ENCODE results near the gene ATF6.

DNA sequence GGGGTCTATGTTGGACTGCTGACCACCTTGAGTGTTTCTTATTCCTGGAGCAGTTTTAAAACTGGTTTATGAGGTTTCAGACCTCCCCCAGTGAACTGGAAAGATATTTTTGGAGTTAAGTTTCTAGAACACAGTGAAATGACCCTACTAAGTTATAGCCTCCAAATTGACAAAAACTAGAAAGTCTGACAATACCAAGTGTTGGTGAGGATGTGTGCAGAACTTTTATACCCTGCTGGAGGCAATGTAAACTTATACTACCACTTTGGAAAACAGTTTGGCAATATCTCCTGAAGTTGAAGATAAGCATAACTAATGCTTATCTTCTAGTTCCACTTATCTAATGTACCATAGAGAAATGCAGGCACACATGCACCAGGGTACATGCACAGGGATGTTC is 247.2 kb downstream of the ATF6 start:
- TF ChIP-seq FOXP2 (optimal IDR thresholded peaks at IDR 0.05; ENCODE audit: control extremely low read depth, extremely low read length, insufficient read depth) (no peak), EZH2 (IDR thresholded peaks at IDR 0.05) (no peak), POLR2AphosphoS5 (IDR thresholded peaks at IDR 0.05; ENCODE audit: borderline replicate concordance, low read depth, low read length) (no peak)
